H9 (cell line): ENCODE results near the gene NFATC1. TPM values are rescaled to one million over a fixed set of nuclear protein-coding genes. Genes with fewer than 3 reads are reported as not detected.
A peak's percentile ranks its signal among the peaks of the same experiment; 100 is the strongest.

ENCODE experiments used
- DNase-seq: peaks from one replicate; pipeline ENCODE4 v3.0.0-alpha.2; 2017
- H2AFZ ChIP-seq: one replicate; pipeline ENCODE4 v1.6.1; 2013; ENCODE audit warnings: mild to moderate bottlenecking, low read length, control low read depth, moderate library complexity
- H2AK5ac ChIP-seq: 2 replicates; pipeline ENCODE4 v1.6.1; 2013; ENCODE audit warnings: low read length, control low read depth, mixed read lengths; ENCODE audit not compliant: insufficient read length
- H2BK120ac ChIP-seq: one replicate; pipeline ENCODE4 v1.6.1; 2013; ENCODE audit warnings: low read depth, mild to moderate bottlenecking, low read length, control low read depth, inconsistent platforms; ENCODE audit not compliant: poor library complexity, severe bottlenecking
- H2BK12ac ChIP-seq: 2 replicates; pipeline ENCODE4 v1.6.1; 2013; ENCODE audit warnings: low read length, control low read depth, mixed read lengths, low read depth; ENCODE audit not compliant: insufficient read length
- H2BK15ac ChIP-seq: 2 replicates; pipeline ENCODE4 v1.6.1; 2013; ENCODE audit warnings: low read depth, low read length, control low read depth
- H2BK20ac ChIP-seq: one replicate; pipeline ENCODE4 v1.6.1; 2013; ENCODE audit warnings: low read depth, mild to moderate bottlenecking, low read length, control low read depth, inconsistent platforms; ENCODE audit not compliant: poor library complexity, severe bottlenecking
- H2BK5ac ChIP-seq: 2 replicates; pipeline ENCODE4 v1.6.1; 2013; ENCODE audit warnings: low read length, control low read depth, mixed read lengths; ENCODE audit not compliant: insufficient read length
- H3K14ac ChIP-seq: 2 replicates; pipeline ENCODE4 v1.6.1; 2013; ENCODE audit warnings: low read length, control low read depth; ENCODE audit not compliant: insufficient read depth
- H3K18ac ChIP-seq: 2 replicates; pipeline ENCODE4 v1.6.1; 2013; ENCODE audit warnings: low read depth, mild to moderate bottlenecking, mixed read lengths, low read length, control low read depth; ENCODE audit not compliant: insufficient read length
- H3K23ac ChIP-seq: 2 replicates; pipeline ENCODE4 v1.6.1; 2013; ENCODE audit warnings: low read length, control low read depth, mixed read lengths, low read depth; ENCODE audit not compliant: insufficient read length
- H3K23me2 ChIP-seq: 2 replicates; pipeline ENCODE4 v1.6.1; 2013; ENCODE audit warnings: low read depth, mild to moderate bottlenecking, mixed read lengths, low read length, control low read depth; ENCODE audit not compliant: insufficient read length, poor library complexity, severe bottlenecking
- H3K27ac ChIP-seq: 2 replicates; pipeline ENCODE4 v1.5.1; 2013; ENCODE audit warnings: low read length, control low read depth, mixed read lengths, low read depth; ENCODE audit not compliant: insufficient read length
- H3K27me3 ChIP-seq: 2 replicates; pipeline ENCODE4 v1.6.1; 2013; ENCODE audit warnings: low read length, control low read depth, inconsistent platforms; ENCODE audit not compliant: insufficient read depth
- H3K4ac ChIP-seq: 2 replicates; pipeline ENCODE4 v1.6.1; 2013; ENCODE audit warnings: low read depth, mild to moderate bottlenecking, control low read depth, inconsistent platforms, low read length, moderate library complexity
- H3K4me1 ChIP-seq: 2 replicates; pipeline ENCODE4 v1.6.1; 2013; ENCODE audit warnings: low read length, control low read depth, inconsistent platforms; ENCODE audit not compliant: insufficient read depth
- H3K4me2 ChIP-seq: 2 replicates; pipeline ENCODE4 v1.6.1; 2013; ENCODE audit warnings: low read length, control low read depth, mixed read lengths; ENCODE audit not compliant: insufficient read length, insufficient read depth
- H3K56ac ChIP-seq: 2 replicates; pipeline ENCODE4 v1.6.1; 2013; ENCODE audit warnings: low read depth, mild to moderate bottlenecking, mixed read lengths, low read length, control low read depth; ENCODE audit not compliant: insufficient read length
- H3K79me1 ChIP-seq: 2 replicates; pipeline ENCODE4 v1.6.1; 2013; ENCODE audit warnings: low read depth, mild to moderate bottlenecking, moderate library complexity, low read length, control low read depth, inconsistent platforms; ENCODE audit not compliant: insufficient read depth, poor library complexity, severe bottlenecking
- H3K79me2 ChIP-seq: 2 replicates; pipeline ENCODE4 v1.6.1; 2013; ENCODE audit warnings: low read length, control low read depth, inconsistent platforms; ENCODE audit not compliant: insufficient read depth
- H3K9ac ChIP-seq: 2 replicates; pipeline ENCODE4 v1.6.1; 2013; ENCODE audit warnings: low read length, control low read depth, mixed read lengths; ENCODE audit not compliant: insufficient read length; ENCODE audit errors: extremely low read depth
- H3K9me3 ChIP-seq: one replicate; pipeline ENCODE4 v1.6.1; 2013; ENCODE audit warnings: low read depth, low read length, inconsistent platforms; ENCODE audit not compliant: control insufficient read depth
- H3T11ph ChIP-seq: one replicate; pipeline ENCODE4 v1.6.1; 2013; ENCODE audit warnings: mild to moderate bottlenecking, low read length, control low read depth, inconsistent platforms
- H4K20me1 ChIP-seq: one replicate; pipeline ENCODE4 v1.6.1; 2013; ENCODE audit not compliant: control insufficient read depth, insufficient read length, insufficient read depth
- H4K5ac ChIP-seq: 2 replicates; pipeline ENCODE4 v1.6.1; 2013; ENCODE audit warnings: low read depth, mild to moderate bottlenecking, mixed read lengths, low read length, control low read depth; ENCODE audit not compliant: insufficient read length
- H4K8ac ChIP-seq: replicated peaks from 2 replicates; pipeline ENCODE4 v1.6.1; 2013; ENCODE audit warnings: low read length, control low read depth, mixed read lengths, low read depth; ENCODE audit not compliant: insufficient read length
- H4K91ac ChIP-seq: 2 replicates; pipeline ENCODE4 v1.6.1; 2013; ENCODE audit warnings: low read depth, mild to moderate bottlenecking, moderate library complexity, mixed read lengths, low read length, control low read depth; ENCODE audit not compliant: insufficient read length
- H3K27ac Mint-ChIP-seq, 3 experiments: 2 replicates in 2 of 3; 3 replicates in 1 of 3; pipeline ENCODE4 v1.8.0; 2020 to 2021; ENCODE audit warnings: mixed read lengths in 3 of 3, mild to moderate bottlenecking in 1 of 3, moderate library complexity in 1 of 3
- H3K27me3 Mint-ChIP-seq: 2 replicates; pipeline ENCODE4 v1.8.0; 2021; ENCODE audit warnings: low read depth, mild to moderate bottlenecking, moderate library complexity, mixed read lengths
- H3K36me3 Mint-ChIP-seq, 3 experiments: 2 replicates in 2 of 3; 3 replicates in 1 of 3; pipeline ENCODE4 v1.8.0; 2020 to 2021; ENCODE audit warnings: low read depth in 3 of 3, mixed read lengths in 3 of 3; ENCODE audit not compliant: insufficient read depth in 1 of 3
- H3K4me1 Mint-ChIP-seq, 2 experiments: 2 replicates each; pipeline ENCODE4 v1.8.0; 2020; ENCODE audit warnings: mixed read lengths in 2 of 2
- H3K4me3 Mint-ChIP-seq, 2 experiments: 2 replicates in 1 of 2; 3 replicates in 1 of 2; pipeline ENCODE4 v1.8.0; 2020 to 2021; ENCODE audit warnings: mild to moderate bottlenecking in 2 of 2, mixed read lengths in 2 of 2, moderate library complexity in 1 of 2
- H3K9me3 Mint-ChIP-seq, 2 experiments: 2 replicates in 1 of 2; 3 replicates in 1 of 2; pipeline ENCODE4 v1.8.0; 2020; ENCODE audit warnings: mild to moderate bottlenecking in 2 of 2, mixed read lengths in 2 of 2, moderate library complexity in 1 of 2
- WGBS: extraction: QIAGEN DNeasy Blood & Tissue Kit; methylation state at CpG from one replicate; pipeline ENCODE4 v1.1.7; 2013; ENCODE audit warnings: missing lambda C conversion rate, low lambda C conversion rate, mixed read lengths; ENCODE audit not compliant: insufficient read length; ENCODE audit errors: extremely low coverage; 5-methylcytosine and 5-hydroxymethylcytosine counted together
- total RNA-seq: library from RNA; stranded (reverse); gene quantifications from 2 replicates; pipeline ENCODE4 v1.2.1, GENCODE V29; 2021
- TF ChIP-seq, protein P1 (sequence below): fragments of 200-600 bp; sonication (generic); conservative IDR thresholded peaks from 3 replicates; pipeline ENCODE4 v1.8.0; 2021; ENCODE audit warnings: antibody characterized with exemption, mild to moderate bottlenecking

Gene NFATC1
- total RNA-seq, 1 experiment from 2014 or later, result 5.5 TPM

GRCh38 chr18:79432376-79433120 is 36.8 kb downstream of the NFATC1 start:
- no peaks in the 10 kb centered on the region for H3K36me3 Mint-ChIP-seq
- Histone ChIP-seq H2BK12ac (no peak overlapping the region), H2BK20ac (no peak overlapping the region), H3K79me1 (no peaks in the 10 kb centered on the region), H4K8ac (no peak overlapping the region), H3T11ph (no peak overlapping the region), H3K27ac (no peak overlapping the region), H2BK5ac (no peak overlapping the region), H3K56ac (no peak overlapping the region), H3K23ac (no peak overlapping the region), H3K4me1 (no peaks in the 10 kb centered on the region), H2AFZ (no peak overlapping the region), H3K4ac (no peak overlapping the region), H3K23me2 (no peaks in the 10 kb centered on the region), H4K20me1 (no peaks in the 10 kb centered on the region), H3K27me3 (no peaks in the 10 kb centered on the region), H3K4me2 (no peak overlapping the region), H4K5ac (no peak overlapping the region), H3K14ac (no peak overlapping the region; the same call in 1 of the 2 replicates), H2BK120ac (no peak overlapping the region), H3K9me3 (no peaks in the 10 kb centered on the region), H4K91ac (no peak overlapping the region), H3K18ac (no peak overlapping the region), H2BK15ac (no peak overlapping the region), H2AK5ac (no peak overlapping the region), H3K9ac (no peak overlapping the region), H3K79me2 (no peaks in the 10 kb centered on the region)
- TF ChIP-seq, protein P1, sequence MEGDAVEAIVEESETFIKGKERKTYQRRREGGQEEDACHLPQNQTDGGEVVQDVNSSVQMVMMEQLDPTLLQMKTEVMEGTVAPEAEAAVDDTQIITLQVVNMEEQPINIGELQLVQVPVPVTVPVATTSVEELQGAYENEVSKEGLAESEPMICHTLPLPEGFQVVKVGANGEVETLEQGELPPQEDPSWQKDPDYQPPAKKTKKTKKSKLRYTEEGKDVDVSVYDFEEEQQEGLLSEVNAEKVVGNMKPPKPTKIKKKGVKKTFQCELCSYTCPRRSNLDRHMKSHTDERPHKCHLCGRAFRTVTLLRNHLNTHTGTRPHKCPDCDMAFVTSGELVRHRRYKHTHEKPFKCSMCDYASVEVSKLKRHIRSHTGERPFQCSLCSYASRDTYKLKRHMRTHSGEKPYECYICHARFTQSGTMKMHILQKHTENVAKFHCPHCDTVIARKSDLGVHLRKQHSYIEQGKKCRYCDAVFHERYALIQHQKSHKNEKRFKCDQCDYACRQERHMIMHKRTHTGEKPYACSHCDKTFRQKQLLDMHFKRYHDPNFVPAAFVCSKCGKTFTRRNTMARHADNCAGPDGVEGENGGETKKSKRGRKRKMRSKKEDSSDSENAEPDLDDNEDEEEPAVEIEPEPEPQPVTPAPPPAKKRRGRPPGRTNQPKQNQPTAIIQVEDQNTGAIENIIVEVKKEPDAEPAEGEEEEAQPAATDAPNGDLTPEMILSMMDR, result no peak
- no peaks in the 10 kb centered on the region for H3K9me3 Mint-ChIP-seq
- WGBS, result no CpG with 5 or more reads among the region's 33 CpGs
- no peaks in the 10 kb centered on the region for H3K4me1 Mint-ChIP-seq
- no peaks in the 10 kb centered on the region for H3K27me3 Mint-ChIP-seq
- no peak overlapping the region for H3K4me3 Mint-ChIP-seq
- no peak for DNase-seq
- peak overlapping the region in 1 of 3 experiments; percentile 77; a peak in 4 of 7 replicates for H3K27ac Mint-ChIP-seq
